ENCODE results near the gene NIP7.
A peak's percentile ranks its signal among the peaks of the same experiment; 100 is the strongest.
"Not testable (repeated sequence)": the region's sequence is repeated elsewhere in the genome, so short reads cannot be mapped to it uniquely, and the experiment has no call there.

Gene NIP7

DNA sequence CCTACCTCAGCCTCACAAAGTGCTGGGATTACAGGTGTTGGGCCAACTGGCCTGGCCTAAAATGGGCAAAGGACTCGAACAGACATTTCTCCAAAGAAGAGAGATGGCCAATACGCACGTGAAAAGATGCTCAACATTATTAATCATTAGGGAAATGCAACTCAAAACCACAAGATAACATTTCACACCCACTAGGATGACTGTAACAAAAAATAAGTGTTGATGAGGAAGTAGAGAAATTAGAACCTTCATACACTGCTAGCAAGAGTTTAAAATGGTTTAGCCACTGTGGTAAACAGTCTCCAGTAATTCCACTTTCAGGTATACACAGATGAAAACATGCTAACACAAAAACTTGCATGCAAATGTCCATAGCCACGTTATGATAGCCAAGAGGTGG is 6.4 kb downstream of the NIP7 start:
- no peak for DNase-seq (ENCODE audit: low spot score)

GRCh38 chr16:69346683-69347082 is 7.1 kb downstream of the NIP7 start:
- no peak for DNase-seq (ENCODE audit: low spot score)

- DNase-seq (ENCODE audit: low spot score) = no peak
These were observed 8.7 kb downstream of the NIP7 start for GRCh38 chr16:69348222-69348621.

DNA sequence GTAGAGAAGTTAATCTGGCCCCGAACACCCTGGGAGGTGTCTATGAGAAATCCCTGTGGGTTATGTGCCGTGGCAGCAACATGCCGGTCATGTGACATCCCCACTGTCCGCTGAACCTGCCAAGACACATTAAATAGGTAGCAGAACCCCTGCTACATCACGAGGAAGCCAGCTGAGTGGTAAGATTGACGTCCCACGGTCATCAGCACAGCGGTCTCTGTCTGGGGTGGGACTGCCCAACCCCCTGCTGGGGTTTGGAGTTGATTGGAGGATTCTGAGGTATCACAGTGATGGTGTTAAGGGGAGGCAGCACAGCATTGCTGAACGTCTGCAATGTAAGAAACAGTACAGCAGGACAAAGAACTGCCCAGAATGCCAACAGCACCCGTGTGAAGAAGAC is 10.0 kb downstream of the NIP7 start:
- no peak for DNase-seq (ENCODE audit: low spot score)

GRCh38 chr16:69350536-69351133 is 11.1 kb downstream of the NIP7 start:
- no peak for DNase-seq (ENCODE audit: low spot score)

- DNase-seq (ENCODE audit: low spot score) = peak; percentile 85
These were observed 11.9 kb downstream of the NIP7 start, which contains the start of gene TMED6 for GRCh38 chr16:69351309-69352027. Gene TMED6, minus strand, starts transcription at chr16:69351786. Its CDS starts 33 bp downstream, at chr16:69351753.

- DNase-seq (ENCODE audit: low spot score) = not testable (repeated sequence)
These were observed 20.5 kb downstream of the NIP7 start for GRCh38 chr16:69360070-69360469.

DNA sequence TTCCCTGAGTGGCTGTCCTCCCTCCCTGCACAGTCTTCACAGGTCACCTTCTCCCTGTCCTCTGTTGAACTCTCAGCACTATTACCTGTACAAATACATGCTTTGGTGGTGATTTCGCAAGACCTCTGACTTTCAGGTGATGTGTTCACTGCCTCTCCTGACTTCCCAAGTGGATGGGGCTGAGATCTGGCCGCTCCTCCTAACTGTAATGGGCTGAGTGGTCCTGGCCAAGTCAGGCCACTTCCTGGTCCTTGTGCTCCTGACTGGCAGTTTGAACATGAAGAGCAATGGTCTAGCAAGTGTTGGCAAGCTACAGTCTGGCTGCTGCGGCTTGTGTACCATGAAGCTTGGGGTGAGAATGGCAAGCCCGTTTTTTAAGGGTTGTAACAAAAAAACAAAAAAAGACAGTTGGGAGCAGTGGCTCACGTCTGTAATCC is 23.7 kb downstream of the NIP7 start:
- no peak for DNase-seq (ENCODE audit: low spot score)

DNA sequence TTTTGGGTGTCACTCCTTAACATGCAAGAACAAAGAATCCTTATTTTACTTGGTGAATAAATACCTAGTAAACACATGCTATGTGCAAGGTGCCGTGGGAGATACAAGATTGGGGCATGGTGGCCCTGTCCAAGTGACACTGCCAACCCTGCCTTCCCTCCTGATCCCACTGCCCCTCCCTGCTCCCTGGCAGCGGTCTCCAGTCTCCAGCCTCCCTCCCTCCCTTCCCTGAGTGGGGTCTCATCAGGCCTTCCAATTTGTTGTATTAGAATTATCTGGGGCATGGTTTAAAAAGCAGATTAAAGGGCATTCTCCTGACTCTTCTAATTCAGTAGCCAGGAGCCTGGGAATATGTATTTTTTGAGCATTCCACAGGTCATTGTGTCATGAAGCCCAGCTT is 24.5 kb downstream of the NIP7 start:
- no peak for DNase-seq (ENCODE audit: low spot score)

DNA sequence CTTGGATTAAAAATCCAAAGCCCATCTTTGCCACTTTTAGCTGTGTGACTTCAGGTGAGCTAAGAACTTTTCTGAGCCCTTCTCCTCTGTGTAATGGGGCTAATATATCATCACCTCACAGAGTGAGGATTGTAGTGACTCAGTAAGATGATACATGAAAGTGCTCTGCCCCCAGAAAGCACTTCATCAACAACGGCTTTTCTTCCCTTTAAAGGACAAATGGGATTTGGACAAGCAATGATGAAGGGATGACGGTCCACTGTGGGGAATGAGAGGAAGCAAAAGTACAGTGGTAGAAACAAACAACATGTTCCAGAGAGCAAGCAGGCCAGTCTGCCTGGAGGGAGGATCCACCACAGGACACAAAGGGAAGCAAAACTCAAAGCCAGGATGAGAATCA is 26.3 kb downstream of the NIP7 start:
- no peak for DNase-seq (ENCODE audit: low spot score)

DNA sequence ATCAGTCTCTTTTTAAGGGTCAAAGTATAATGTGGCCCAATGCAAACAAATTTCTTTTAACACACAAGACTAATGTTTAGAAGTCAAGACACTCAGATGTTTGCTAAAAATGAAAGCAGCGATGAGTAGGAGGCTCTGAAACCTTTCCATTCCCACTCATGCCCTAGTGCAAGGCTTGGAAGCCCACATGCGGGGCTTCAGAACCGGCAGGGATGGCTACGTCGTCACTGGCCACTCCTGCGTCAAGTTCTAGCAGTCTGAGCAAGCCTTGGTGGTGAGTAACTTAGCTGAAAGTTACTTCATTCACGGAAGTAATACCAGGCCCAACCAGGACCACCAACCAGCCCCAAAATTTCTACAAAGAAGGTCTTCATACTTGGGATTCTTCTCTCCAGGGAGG is 26.9 kb downstream of the NIP7 start:
- no peak for DNase-seq (ENCODE audit: low spot score)

GRCh38 chr16:69367980-69368379 is 28.4 kb downstream of the NIP7 start:
- DNase-seq (ENCODE audit: low spot score) = no peak

- no peak for DNase-seq (ENCODE audit: low spot score)
These were observed 29.3 kb downstream of the NIP7 start for GRCh38 chr16:69368866-69369265.

DNA sequence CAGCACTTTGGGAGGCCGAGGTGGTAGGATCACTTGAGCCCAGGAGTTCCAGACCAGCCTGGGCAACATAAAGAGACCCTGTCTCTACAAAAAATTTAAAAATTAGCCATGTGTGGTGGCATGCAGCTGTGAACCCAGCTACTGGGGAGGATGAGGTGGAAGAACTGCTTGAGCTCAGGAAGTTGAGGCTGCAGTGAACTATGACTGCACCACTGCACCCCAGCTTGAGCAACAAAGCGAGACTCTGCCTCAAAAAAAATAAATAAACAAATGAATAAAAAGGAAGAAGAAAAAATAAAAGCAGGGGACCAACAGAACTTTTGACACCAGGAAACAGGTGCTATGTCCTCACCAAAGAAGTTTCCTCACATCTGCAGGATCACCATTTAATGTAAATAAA is 32.0 kb downstream of the NIP7 start:
- DNase-seq (ENCODE audit: low spot score) = no peak

DNA sequence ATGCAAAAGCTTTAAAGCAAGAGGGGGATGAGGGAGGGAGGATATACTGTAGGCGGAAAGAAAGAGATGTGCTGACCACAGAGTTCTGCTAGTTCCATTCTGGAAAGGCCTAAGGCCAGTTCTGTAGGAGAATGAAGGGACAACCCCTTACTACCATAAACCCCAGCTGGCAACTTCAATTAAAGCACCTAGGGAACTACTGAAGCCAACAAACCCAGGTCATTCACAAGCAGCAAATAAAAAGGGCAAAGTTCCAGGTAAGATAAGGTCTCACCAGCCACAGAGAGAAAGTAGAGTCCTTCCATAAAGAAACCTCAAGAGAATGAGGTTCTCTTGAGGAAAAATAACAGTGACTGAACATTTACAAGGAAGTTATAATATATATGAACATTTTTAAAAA is 33.4 kb downstream of the NIP7 start:
- DNase-seq (ENCODE audit: low spot score) = peak; percentile 52

- DNase-seq (ENCODE audit: low spot score) = no peak
These were observed 37.0 kb downstream of the NIP7 start for GRCh38 chr16:69376393-69377059.

DNA sequence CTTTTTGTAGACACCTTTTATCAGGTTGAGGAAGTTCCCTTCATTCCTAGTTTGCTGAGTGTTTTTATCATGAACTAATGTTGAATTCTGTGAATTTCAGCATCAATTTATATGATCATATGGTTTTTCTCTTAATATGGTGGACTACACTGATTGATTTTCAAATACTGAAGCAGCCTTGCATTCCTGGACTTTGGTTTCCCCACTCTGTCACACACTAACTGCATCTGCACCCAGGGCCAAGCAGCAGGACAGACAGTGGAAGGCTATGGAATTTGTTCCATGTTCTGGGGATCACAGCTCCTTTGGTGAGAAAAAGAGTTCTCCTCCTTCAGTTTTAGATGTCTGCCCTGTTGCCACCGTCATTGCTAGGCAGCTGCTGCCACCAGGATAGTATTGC is 38.5 kb downstream of the NIP7 start:
- no peak for DNase-seq (ENCODE audit: low spot score)

- no peak for DNase-seq (ENCODE audit: low spot score)
These were observed 39.2 kb downstream of the NIP7 start for GRCh38 chr16:69378760-69379159.

DNA sequence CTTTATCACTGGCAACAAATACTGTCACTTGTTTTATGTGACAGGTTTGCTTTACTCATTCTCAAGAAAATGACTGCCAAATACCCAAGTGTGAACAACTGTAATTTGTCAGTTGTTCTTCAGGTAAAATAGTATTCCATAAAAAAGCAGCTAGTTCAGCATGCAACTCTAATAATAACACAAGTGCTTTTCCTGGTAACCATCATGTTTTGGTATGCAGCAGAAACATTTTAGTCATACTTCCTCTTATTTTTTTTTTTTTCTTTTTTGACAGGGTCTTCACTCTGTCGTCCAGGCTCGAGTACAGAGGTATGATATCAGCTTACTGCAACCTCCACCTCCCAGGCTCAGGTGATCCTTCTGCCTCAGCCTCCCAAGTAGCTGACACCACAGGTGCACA is 41.7 kb downstream of the NIP7 start:
- DNase-seq (ENCODE audit: low spot score) = no peak

- DNase-seq (ENCODE audit: low spot score) = no peak
These were observed 42.8 kb downstream of the NIP7 start for GRCh38 chr16:69382421-69382820.

DNA sequence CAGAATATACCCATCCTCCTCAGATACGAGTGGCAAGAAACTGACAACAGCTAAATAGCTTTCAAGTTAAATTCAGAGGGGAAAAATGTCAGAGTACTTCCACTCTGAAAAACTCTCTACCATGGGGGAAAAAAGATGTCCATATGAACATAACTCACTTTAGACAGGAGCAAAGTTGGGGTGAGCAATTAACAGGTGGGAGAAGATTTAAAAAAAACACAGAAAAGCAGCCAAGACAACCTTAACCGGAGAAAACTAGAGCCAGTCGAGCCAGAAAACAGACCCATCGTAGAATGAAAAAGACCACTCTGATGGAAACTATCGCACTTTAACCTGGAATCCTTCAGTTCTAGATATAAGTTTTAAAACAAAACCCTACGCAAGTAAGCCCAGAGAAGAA is 45.4 kb downstream of the NIP7 start:
- DNase-seq (ENCODE audit: low spot score) = no peak

GRCh38 chr16:69386596-69386995 is 47.0 kb downstream of the NIP7 start:
- DNase-seq (ENCODE audit: low spot score) = no peak

All from HuH-7 (cell line).